ENCODE measurements around the gene EBF3.
"Not testable (repeated sequence)": the region's sequence is repeated elsewhere in the genome, so short reads cannot be mapped to it uniquely, and the experiment has no call there.

EBF3 gene

GRCh38 chr10:129926066-129927055 lies 37.7 kb downstream of the EBF3 start:
- DNase-seq = no peak

GRCh38 chr10:129924375-129925085 lies 39.5 kb downstream of the EBF3 start:
- DNase-seq = no peak

- DNase-seq = no peak
These were observed 41.4 kb downstream of the EBF3 start for GRCh38 chr10:129922598-129923123.

- no peak for DNase-seq
These were observed 42.1 kb downstream of the EBF3 start for GRCh38 chr10:129921801-129922597.

GRCh38 chr10:129921065-129921670 lies 42.9 kb downstream of the EBF3 start:
- DNase-seq = no peak

- not testable (repeated sequence) for DNase-seq
These were observed 43.9 kb downstream of the EBF3 start for GRCh38 chr10:129920187-129920586.

GRCh38 chr10:129919358-129919757 lies 44.7 kb downstream of the EBF3 start:
- DNase-seq = no peak

GRCh38 chr10:129918836-129919235 lies 45.2 kb downstream of the EBF3 start:
- no peak for DNase-seq

GRCh38 chr10:129918401-129918800 lies 45.7 kb downstream of the EBF3 start:
- no peak for DNase-seq

GRCh38 chr10:129917936-129918335 lies 46.1 kb downstream of the EBF3 start:
- no peak for DNase-seq

GRCh38 chr10:129916506-129916995 lies 47.5 kb downstream of the EBF3 start:
- DNase-seq = no peak

GRCh38 chr10:129915526-129916378 lies 48.3 kb downstream of the EBF3 start:
- DNase-seq = no peak

- no peak for DNase-seq
These were observed 49.1 kb downstream of the EBF3 start for GRCh38 chr10:129914960-129915359.

GRCh38 chr10:129914153-129914855 lies 49.8 kb downstream of the EBF3 start:
- no peak for DNase-seq

- DNase-seq = no peak
These were observed 50.9 kb downstream of the EBF3 start for GRCh38 chr10:129912986-129913695.

- DNase-seq = no peak
These were observed 51.7 kb downstream of the EBF3 start for GRCh38 chr10:129912166-129912917.

- no peak for DNase-seq
These were observed 52.5 kb downstream of the EBF3 start for GRCh38 chr10:129911451-129912165.

GRCh38 chr10:129910861-129911260 lies 53.2 kb downstream of the EBF3 start:
- no peak for DNase-seq
